ENCODE results near the gene CHAT.

The CHAT gene

GRCh38 chr10:49632406-49633317 lies 18.8 kb downstream of the CHAT start:
- no peak for DNase-seq

DNA sequence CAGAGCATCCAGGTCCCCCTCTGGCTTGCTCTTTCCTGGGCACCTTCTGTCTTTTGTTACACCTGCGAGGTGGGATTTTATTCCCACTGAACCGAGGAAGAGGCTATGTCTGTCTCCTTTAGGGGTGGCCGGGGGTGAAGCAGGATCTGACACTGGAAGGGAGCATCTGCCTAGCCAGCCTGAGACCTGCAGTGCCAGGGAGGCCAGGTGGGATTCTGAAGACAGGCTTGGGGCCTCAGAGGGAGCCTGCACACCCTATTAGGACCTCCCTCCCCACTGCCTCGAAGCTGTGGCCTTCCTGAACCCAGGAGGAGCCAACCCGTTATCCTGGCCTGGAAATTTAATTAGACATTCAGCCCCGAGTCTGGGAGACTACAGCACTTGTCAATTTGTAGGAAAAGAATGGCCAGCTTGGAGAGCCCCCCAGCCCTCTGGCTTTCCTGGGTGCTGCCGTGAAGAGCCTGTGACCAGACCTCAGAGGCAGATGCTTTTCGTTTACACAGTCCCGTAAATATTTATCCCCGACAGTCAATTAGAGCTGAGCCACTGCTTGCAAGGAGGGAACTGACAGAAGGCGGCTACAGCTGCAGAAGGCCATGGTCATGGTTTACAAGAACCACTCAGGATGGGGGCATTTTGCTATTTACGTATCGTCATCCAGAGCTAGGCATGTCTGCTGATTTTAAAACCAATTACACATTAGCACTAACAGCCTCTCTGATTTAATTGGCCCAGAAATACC lies 19.7 kb downstream of the CHAT start:
- no peak for DNase-seq

GRCh38 chr10:49634069-49634660 lies 20.3 kb downstream of the CHAT start:
- no peak for DNase-seq

- no peak for DNase-seq
These were observed 28.5 kb downstream of the CHAT start for GRCh38 chr10:49642311-49642710.

GRCh38 chr10:49643241-49644034 lies 29.6 kb downstream of the CHAT start:
- no peak for DNase-seq

- DNase-seq = no peak
These were observed 30.3 kb downstream of the CHAT start for GRCh38 chr10:49644035-49644646.

DNA sequence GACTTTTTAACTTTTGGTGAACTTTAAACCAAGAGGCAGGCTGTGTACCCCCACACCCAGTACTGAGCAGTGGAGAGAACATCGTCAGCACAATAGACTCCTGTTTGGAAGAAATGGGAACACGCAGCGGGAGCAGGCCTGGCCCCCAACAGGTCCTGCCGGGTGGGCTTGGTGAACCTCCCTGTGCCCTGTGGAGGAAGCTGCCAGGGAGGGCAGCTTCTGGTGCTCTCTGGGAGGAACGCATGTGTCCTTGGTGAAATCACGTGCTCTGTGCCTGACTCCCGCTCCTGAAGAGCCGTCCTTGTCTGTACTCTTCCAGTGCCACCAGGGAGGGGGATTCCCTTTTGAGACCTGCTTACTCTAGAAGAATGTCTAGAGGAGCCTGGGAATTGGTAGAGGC lies 31.6 kb downstream of the CHAT start:
- no peak for DNase-seq

DNA sequence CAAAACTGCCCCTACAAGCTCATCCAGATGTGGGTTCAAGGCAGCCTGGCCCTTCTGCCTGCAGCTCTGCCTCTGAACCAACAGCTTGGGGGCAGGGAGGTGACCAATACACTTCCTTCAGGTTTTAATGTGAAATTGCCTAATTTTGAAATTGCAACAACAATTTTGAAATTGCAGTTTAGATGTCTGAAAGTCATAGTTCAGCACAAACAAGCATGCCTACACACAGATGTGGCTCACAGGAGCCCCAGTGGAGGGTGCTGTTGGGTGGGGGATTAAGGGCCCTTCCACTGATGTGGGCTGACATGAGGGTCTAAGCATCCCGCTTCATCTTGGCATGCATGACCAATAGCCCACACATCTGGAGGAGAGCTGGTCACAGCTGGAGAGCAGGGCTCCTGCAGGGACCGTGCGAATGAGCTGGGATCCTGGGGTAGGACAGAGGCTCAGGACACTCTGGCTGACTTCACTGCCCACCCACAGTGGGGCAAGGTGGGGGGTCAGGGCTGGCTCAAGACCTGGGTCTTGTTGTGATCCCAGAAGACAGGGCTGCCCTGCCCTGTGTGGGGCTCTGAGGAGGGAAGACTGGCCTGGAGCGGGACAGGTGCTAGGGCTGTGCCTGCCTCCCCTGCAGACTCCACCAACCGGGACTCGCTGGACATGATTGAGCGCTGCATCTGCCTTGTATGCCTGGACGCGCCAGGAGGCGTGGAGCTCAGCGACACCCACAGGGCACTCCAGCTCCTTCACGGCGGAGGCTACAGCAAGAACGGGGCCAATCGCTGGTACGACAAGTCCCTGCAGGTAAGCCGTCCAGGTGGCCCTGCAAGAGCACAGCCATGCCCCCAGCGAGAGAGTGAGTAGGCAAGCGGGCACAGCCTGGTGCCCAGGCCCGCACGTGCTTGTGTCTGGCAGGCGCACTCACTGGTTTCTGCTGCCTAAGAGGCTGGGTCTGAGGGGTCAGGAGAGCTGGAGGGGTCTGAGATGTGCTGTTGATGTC lies 32.3 kb downstream of the CHAT start:
- DNase-seq = no peak

DNA sequence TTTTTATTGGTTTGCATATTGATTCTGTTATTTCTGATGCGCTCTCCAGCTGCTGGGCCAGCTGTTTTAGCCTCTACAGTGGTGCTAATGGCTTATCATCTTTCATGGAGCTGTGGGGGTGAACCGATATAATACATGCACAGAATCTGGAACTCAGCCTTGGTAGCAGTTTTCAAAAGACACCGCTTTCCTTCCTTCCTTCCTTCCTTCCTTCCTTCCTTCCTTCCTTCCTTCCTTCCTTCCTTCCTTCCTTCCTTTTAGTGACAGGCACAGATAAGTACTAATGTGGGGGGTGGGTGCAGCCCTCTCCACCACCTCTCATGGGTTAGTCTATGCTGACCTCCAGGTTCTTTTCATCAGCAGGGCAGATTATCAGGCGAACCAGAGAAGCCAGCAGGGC lies 33.7 kb downstream of the CHAT start:
- DNase-seq = no peak

GRCh38 chr10:49647985-49648795 lies 34.4 kb downstream of the CHAT start:
- no peak for DNase-seq

- peak; percentile 38 for DNase-seq
These were observed 35.5 kb downstream of the CHAT start for GRCh38 chr10:49649294-49649693.

DNA sequence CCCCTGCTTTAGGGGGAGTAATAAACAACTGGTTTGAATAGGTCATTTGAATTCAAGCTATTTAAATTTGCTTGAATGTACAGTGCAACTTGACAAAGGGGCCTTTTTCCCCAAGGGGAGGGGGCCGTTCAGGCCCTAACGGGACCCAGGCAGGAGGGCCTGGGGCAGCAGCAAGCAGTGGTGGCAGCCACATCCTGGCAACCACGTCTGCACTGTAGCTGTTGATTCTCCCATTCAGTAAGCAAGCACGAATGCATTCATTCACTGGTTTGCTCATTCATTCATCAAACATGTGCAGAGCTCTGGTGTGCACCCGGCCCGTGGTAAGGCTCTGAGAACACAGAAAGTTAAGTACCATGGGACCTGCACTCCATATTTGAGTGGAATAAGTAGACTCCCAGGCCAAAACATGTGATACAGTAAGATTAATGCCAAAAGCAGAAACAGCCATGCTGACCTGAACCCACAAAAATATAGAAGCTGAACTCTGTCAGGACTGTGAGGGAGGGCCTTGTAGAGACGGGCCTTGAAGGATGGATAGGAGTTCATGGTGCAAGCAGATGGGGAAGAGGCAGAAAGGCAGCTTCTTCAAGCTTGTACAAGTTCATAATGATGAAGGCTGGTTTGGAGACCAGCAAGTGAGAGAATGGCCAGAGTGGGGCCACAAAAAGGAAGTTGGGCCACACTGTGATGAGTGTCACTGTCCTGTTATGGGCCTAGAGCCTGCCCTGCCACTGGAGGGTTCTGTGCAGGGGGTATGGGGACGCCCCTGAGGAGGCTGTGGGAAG lies 36.3 kb downstream of the CHAT start:
- no peak for DNase-seq

GRCh38 chr10:49650724-49651034 lies 36.8 kb downstream of the CHAT start:
- DNase-seq = no peak

DNA sequence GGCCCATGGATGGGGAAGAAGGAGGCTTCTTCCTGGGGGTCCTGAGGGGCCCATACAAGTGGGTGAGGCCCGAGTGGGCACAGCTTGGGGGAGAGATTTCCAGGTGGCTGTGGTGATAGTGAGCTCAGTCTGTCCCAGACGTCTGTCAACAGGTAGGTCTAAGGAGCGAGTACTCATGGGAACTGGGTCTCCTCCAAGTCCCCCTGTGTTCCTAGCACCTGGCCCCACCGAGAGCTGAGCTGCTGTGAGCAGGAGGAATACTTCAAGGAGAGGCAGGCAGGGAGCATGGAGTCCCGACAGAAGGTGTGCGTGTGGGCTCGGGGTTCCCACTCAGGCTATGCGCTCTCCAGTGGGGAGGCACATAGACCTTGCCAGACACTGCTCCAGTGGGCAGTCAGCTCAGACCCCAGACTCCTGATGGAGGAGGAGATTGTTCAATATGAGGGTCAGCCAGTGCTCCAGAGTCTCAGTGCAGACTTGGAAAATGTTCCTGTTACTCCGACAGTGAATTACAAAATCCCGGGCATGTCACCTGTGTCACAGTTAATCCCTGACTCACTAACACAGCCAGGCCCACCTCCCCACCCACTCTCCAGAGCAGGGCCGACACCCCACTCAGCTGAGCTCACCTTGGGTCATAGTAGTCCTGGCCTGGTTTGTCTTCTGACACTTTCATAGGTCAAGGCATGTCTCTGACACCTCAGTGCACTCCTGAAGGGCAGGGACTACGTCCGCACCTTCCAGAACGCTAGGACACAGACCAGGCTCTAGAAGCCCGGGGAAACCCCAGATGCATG lies 37.4 kb downstream of the CHAT start:
- DNase-seq = no peak

- DNase-seq = no peak
These were observed 38.1 kb downstream of the CHAT start for GRCh38 chr10:49651917-49652316.

GRCh38 chr10:49652421-49653272 lies 38.8 kb downstream of the CHAT start:
- no peak for DNase-seq

- no peak for DNase-seq
These were observed 39.6 kb downstream of the CHAT start for GRCh38 chr10:49653273-49653929.
